A673 (cell line): ENCODE measurements around the gene SNAP25. TPM values are rescaled to one million over a fixed set of nuclear protein-coding genes. Genes with fewer than 3 reads are reported as not detected.

ENCODE experiments used
- BruUV-seq: library from RNA; stranded (reverse); fragments of 400-500 nt; replicated peaks from 2 replicates; lab custom pipeline; 2021; lab: Mats Ljungman, UMichigan
- CTCF ChIA-PET: fragments of 300-600 bp; sonication (Branson Sonifier 250); formaldehyde crosslinking; loops from one replicate; lab custom pipeline; 2022; ENCODE audit warnings: antibody characterized with exemption; lab: Charles Lee
- POLR2A ChIA-PET: fragments of 300-600 bp; sonication (Branson Sonifier 250); formaldehyde crosslinking; loops from one replicate; lab custom pipeline; 2022; ENCODE audit warnings: antibody characterized with exemption; ENCODE audit not compliant: low non-redundant PET; lab: Charles Lee
- DNase-seq: peaks from one replicate; pipeline ENCODE4 v3.0.0-alpha.2; 2015; ENCODE audit warnings: low spot score
- H3K27ac ChIP-seq: fragments of 200-600 bp; sonication (generic); 2 replicates; pipeline ENCODE4 v1.5.1; 2016; ENCODE audit warnings: mixed run types, low read depth, mild to moderate bottlenecking, mixed read lengths, antibody characterized with exemption, low read length; ENCODE audit not compliant: poor library complexity, severe bottlenecking
- H3K27me3 ChIP-seq: fragments of 200-600 bp; sonication (generic); replicated peaks from 2 replicates; pipeline ENCODE4 v1.6.1; 2017; ENCODE audit warnings: mixed run types, low read depth, mild to moderate bottlenecking, mixed read lengths, antibody characterized with exemption, low read length; ENCODE audit not compliant: insufficient read depth, poor library complexity
- H3K36me3 ChIP-seq: fragments of 200-600 bp; sonication (generic); 2 replicates; pipeline ENCODE4 v1.6.1; 2016; ENCODE audit warnings: mixed run types, mild to moderate bottlenecking, mixed read lengths, antibody characterized with exemption, low read length; ENCODE audit not compliant: insufficient read depth, poor library complexity, severe bottlenecking
- H3K4me1 ChIP-seq: fragments of 200-600 bp; sonication (generic); 2 replicates; pipeline ENCODE4 v1.6.1; 2017; ENCODE audit warnings: mixed run types, mild to moderate bottlenecking, mixed read lengths, antibody characterized with exemption, low read length; ENCODE audit not compliant: insufficient read depth, poor library complexity, severe bottlenecking
- H3K4me3 ChIP-seq: fragments of 200-600 bp; sonication (generic); 2 replicates; pipeline ENCODE4 v1.5.1; 2016; ENCODE audit warnings: low read depth, mixed run types, mild to moderate bottlenecking, mixed read lengths, low read length; ENCODE audit not compliant: poor library complexity, severe bottlenecking
- H3K9me3 ChIP-seq: fragments of 200-600 bp; sonication (generic); 2 replicates; pipeline ENCODE4 v1.6.1; 2016; ENCODE audit warnings: mixed run types, low read depth, mild to moderate bottlenecking, mixed read lengths, antibody characterized with exemption, low read length; ENCODE audit not compliant: poor library complexity, severe bottlenecking
- EZH2 ChIP-seq: fragments of 200-600 bp; sonication (generic); IDR thresholded peaks from 2 replicates; pipeline ENCODE4 v1.6.1; 2017; ENCODE audit warnings: borderline replicate concordance, low read depth, mild to moderate bottlenecking, mixed read lengths, antibody characterized with exemption, low read length; ENCODE audit not compliant: poor library complexity, severe bottlenecking
- intact Hi-C: fragments of 100-400 bp; cut with micrococcal nuclease; formaldehyde crosslinking; loops from one replicate; pipeline ENCODE4 v1.10.0; 2022; ENCODE audit not compliant: unreplicated experiment
- total RNA-seq: library from RNA; stranded (reverse); gene quantifications from 2 replicates; pipeline ENCODE4 v1.2.3, GENCODE V29; 2021
- TF ChIP-seq, protein P1 (sequence below): fragments of 300-800, 200-600 bp; sonication (generic); conservative IDR thresholded peaks from 2 replicates; pipeline ENCODE4 v1.5.1; 2017; ENCODE audit warnings: low read depth, mild to moderate bottlenecking, antibody characterized with exemption, low read length, moderate library complexity, mixed read lengths

Gene SNAP25
- total RNA-seq, 1 experiment from 2014 or later = 5.8 TPM

DNA sequence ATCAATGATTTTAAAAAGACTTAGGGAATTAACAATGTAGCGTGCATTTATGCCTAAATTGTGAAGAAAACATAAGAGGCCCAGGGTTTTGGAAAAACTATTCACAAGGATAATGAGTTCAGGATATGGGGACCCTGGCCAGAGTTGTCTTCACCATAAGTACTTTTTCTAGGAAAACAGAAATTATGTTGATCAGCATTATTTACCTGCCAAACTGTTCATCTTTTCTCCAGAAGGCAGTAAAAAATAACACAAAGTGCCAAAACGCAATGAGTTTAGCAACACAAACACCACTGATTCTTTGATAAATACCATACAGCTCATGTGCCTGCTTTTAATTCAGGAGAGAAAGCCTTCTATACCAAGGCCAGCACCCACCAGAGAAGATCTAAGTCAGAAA lies 43.1 kb downstream of the SNAP25 start:
- Histone ChIP-seq H3K27ac (no peak overlapping the region), H3K36me3 (no peaks in the 10 kb centered on the region), H3K27me3 (no peaks in the 10 kb centered on the region), H3K4me3 (no peak overlapping the region), H3K4me1 (no peaks in the 10 kb centered on the region), H3K9me3 (no peaks in the 10 kb centered on the region)
- no peak for TF ChIP-seq EZH2
- TF ChIP-seq, protein P1, sequence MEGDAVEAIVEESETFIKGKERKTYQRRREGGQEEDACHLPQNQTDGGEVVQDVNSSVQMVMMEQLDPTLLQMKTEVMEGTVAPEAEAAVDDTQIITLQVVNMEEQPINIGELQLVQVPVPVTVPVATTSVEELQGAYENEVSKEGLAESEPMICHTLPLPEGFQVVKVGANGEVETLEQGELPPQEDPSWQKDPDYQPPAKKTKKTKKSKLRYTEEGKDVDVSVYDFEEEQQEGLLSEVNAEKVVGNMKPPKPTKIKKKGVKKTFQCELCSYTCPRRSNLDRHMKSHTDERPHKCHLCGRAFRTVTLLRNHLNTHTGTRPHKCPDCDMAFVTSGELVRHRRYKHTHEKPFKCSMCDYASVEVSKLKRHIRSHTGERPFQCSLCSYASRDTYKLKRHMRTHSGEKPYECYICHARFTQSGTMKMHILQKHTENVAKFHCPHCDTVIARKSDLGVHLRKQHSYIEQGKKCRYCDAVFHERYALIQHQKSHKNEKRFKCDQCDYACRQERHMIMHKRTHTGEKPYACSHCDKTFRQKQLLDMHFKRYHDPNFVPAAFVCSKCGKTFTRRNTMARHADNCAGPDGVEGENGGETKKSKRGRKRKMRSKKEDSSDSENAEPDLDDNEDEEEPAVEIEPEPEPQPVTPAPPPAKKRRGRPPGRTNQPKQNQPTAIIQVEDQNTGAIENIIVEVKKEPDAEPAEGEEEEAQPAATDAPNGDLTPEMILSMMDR = no peak
- intact Hi-C loops = no loop called here
- ChIA-PET CTCF (no interaction called here), POLR2A (no interaction called here)
- DNase-seq = no peak
- no TSS peak for BruUV-seq

DNA sequence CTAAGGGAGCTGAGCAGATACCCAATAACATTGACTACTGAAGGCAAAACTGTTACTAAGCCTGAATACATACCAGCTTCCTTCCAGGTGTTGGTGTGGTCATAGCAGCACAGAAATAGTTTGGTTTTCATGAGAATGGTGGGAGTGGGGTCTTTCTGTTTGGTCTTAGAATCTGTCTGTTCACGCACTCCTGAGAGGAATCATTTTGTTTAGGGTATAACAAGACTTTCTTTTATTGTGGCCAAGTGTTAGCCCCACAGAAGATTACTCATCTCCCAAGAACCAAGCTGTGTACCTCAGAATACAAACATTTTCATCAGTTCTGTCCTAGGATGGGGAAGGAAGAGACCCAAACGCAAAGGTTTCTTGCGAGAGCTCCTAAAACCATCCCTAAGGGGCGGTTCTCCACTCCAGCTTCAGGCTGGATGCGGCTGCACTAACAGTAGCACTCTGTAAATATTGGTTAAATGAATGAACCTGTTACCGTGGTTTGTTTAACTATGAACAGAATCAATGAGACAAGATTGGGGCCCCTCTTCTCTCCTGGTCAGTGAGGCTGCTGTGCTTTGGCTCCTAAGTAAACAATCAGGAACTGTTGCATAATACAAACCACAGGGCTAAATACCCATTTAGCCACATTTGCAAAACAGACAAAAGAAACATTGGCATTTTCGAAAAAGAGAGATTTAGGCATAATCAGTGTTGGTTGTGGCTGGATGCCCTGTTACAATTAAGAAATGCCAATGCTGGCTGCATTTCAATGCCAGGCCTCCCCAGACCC lies 44.9 kb downstream of the SNAP25 start:
- Histone ChIP-seq H3K27me3 (no peaks in the 10 kb centered on the region), H3K4me1 (no peaks in the 10 kb centered on the region), H3K9me3 (no peaks in the 10 kb centered on the region), H3K27ac (no peak overlapping the region), H3K36me3 (no peaks in the 10 kb centered on the region), H3K4me3 (no peak overlapping the region)
- BruUV-seq = no TSS peak
- DNase-seq = no peak
- TF ChIP-seq, protein P1 = no peak
- TF ChIP-seq EZH2 = no peak
- intact Hi-C loops = no loop called here
- ChIA-PET CTCF (no interaction called here), POLR2A (interaction anchor here (0.6 kb wide), 1 partner anchor 257 kb away, joined by 3 read pairs; no protein-coding TSS in a partner anchor)

GRCh38 chr20:10264166-10264558 lies 45.5 kb downstream of the SNAP25 start:
- DNase-seq = no peak
- CTCF ChIA-PET = no interaction called here
- POLR2A ChIA-PET = interaction anchor here (0.6 kb wide), 1 partner anchor 258 kb away, joined by 3 read pairs; no protein-coding TSS in a partner anchor
- no peak for TF ChIP-seq EZH2
- TF ChIP-seq, protein P1 = no peak
- no peaks in the 10 kb centered on the region for H3K36me3 ChIP-seq
- no TSS peak for BruUV-seq
- H3K4me1 ChIP-seq = no peaks in the 10 kb centered on the region
- no peak overlapping the region for H3K27ac ChIP-seq
- no peaks in the 10 kb centered on the region for H3K27me3 ChIP-seq
- H3K9me3 ChIP-seq = no peaks in the 10 kb centered on the region
- intact Hi-C loops = no loop called here
- H3K4me3 ChIP-seq = no peak overlapping the region
